A673 (cell line): ENCODE measurements around the gene GPAT3. TPM values are rescaled to one million over a fixed set of nuclear protein-coding genes. Genes with fewer than 3 reads are reported as not detected.
"Not testable (repeated sequence)": the region's sequence is repeated elsewhere in the genome, so short reads cannot be mapped to it uniquely, and the experiment has no call there.

ENCODE experiments used
- BruUV-seq: library from RNA; stranded (reverse); fragments of 400-500 nt; replicated peaks from 2 replicates; lab custom pipeline; 2021; lab: Mats Ljungman, UMichigan
- CTCF ChIA-PET: fragments of 300-600 bp; sonication (Branson Sonifier 250); formaldehyde crosslinking; loops from one replicate; lab custom pipeline; 2022; ENCODE audit warnings: antibody characterized with exemption; lab: Charles Lee
- POLR2A ChIA-PET: fragments of 300-600 bp; sonication (Branson Sonifier 250); formaldehyde crosslinking; loops from one replicate; lab custom pipeline; 2022; ENCODE audit warnings: antibody characterized with exemption; ENCODE audit not compliant: low non-redundant PET; lab: Charles Lee
- DNase-seq: peaks from one replicate; pipeline ENCODE4 v3.0.0-alpha.2; 2015; ENCODE audit warnings: low spot score
- H3K27ac ChIP-seq: fragments of 200-600 bp; sonication (generic); 2 replicates; pipeline ENCODE4 v1.5.1; 2016; ENCODE audit warnings: mixed run types, low read depth, mild to moderate bottlenecking, mixed read lengths, antibody characterized with exemption, low read length; ENCODE audit not compliant: poor library complexity, severe bottlenecking
- H3K27me3 ChIP-seq: fragments of 200-600 bp; sonication (generic); replicated peaks from 2 replicates; pipeline ENCODE4 v1.6.1; 2017; ENCODE audit warnings: mixed run types, low read depth, mild to moderate bottlenecking, mixed read lengths, antibody characterized with exemption, low read length; ENCODE audit not compliant: insufficient read depth, poor library complexity
- H3K36me3 ChIP-seq: fragments of 200-600 bp; sonication (generic); 2 replicates; pipeline ENCODE4 v1.6.1; 2016; ENCODE audit warnings: mixed run types, mild to moderate bottlenecking, mixed read lengths, antibody characterized with exemption, low read length; ENCODE audit not compliant: insufficient read depth, poor library complexity, severe bottlenecking
- H3K4me1 ChIP-seq: fragments of 200-600 bp; sonication (generic); 2 replicates; pipeline ENCODE4 v1.6.1; 2017; ENCODE audit warnings: mixed run types, mild to moderate bottlenecking, mixed read lengths, antibody characterized with exemption, low read length; ENCODE audit not compliant: insufficient read depth, poor library complexity, severe bottlenecking
- H3K4me3 ChIP-seq: fragments of 200-600 bp; sonication (generic); 2 replicates; pipeline ENCODE4 v1.5.1; 2016; ENCODE audit warnings: low read depth, mixed run types, mild to moderate bottlenecking, mixed read lengths, low read length; ENCODE audit not compliant: poor library complexity, severe bottlenecking
- H3K9me3 ChIP-seq: fragments of 200-600 bp; sonication (generic); 2 replicates; pipeline ENCODE4 v1.6.1; 2016; ENCODE audit warnings: mixed run types, low read depth, mild to moderate bottlenecking, mixed read lengths, antibody characterized with exemption, low read length; ENCODE audit not compliant: poor library complexity, severe bottlenecking
- EZH2 ChIP-seq: fragments of 200-600 bp; sonication (generic); IDR thresholded peaks from 2 replicates; pipeline ENCODE4 v1.6.1; 2017; ENCODE audit warnings: borderline replicate concordance, low read depth, mild to moderate bottlenecking, mixed read lengths, antibody characterized with exemption, low read length; ENCODE audit not compliant: poor library complexity, severe bottlenecking
- intact Hi-C: fragments of 100-400 bp; cut with micrococcal nuclease; formaldehyde crosslinking; loops from one replicate; pipeline ENCODE4 v1.10.0; 2022; ENCODE audit not compliant: unreplicated experiment
- total RNA-seq: library from RNA; stranded (reverse); gene quantifications from 2 replicates; pipeline ENCODE4 v1.2.3, GENCODE V29; 2021
- TF ChIP-seq, protein P1 (sequence below): fragments of 300-800, 200-600 bp; sonication (generic); conservative IDR thresholded peaks from 2 replicates; pipeline ENCODE4 v1.5.1; 2017; ENCODE audit warnings: low read depth, mild to moderate bottlenecking, antibody characterized with exemption, low read length, moderate library complexity, mixed read lengths

The GPAT3 gene
- total RNA-seq, 1 experiment from 2014 or later, result 1.2 TPM

DNA sequence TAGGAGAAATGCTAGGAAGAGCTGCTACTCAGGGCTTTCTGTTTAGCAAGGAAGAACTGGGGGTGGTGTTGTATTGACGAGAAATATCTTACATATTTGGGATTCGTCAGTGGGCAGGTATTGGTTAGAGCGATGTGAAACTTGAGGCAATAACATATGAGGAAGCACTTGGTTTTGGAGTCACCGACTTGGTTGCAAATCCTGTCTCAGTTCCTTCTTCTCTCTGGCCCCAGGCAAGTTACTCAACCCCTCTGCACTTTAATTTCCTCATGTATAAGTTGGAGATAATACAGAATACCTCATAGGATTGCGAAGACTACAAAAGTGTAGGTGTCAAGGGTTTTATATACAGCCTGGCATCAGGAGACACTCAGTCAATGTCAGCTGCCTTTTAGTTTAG is 34.1 kb downstream of the GPAT3 start:
- Histone ChIP-seq H3K27me3 (no peaks in the 10 kb centered on the region), H3K4me3 (no peak overlapping the region), H3K36me3 (no peaks in the 10 kb centered on the region), H3K4me1 (no peaks in the 10 kb centered on the region), H3K9me3 (no peaks in the 10 kb centered on the region), H3K27ac (no peak overlapping the region)
- TF ChIP-seq EZH2, result no peak
- TF ChIP-seq, protein P1, sequence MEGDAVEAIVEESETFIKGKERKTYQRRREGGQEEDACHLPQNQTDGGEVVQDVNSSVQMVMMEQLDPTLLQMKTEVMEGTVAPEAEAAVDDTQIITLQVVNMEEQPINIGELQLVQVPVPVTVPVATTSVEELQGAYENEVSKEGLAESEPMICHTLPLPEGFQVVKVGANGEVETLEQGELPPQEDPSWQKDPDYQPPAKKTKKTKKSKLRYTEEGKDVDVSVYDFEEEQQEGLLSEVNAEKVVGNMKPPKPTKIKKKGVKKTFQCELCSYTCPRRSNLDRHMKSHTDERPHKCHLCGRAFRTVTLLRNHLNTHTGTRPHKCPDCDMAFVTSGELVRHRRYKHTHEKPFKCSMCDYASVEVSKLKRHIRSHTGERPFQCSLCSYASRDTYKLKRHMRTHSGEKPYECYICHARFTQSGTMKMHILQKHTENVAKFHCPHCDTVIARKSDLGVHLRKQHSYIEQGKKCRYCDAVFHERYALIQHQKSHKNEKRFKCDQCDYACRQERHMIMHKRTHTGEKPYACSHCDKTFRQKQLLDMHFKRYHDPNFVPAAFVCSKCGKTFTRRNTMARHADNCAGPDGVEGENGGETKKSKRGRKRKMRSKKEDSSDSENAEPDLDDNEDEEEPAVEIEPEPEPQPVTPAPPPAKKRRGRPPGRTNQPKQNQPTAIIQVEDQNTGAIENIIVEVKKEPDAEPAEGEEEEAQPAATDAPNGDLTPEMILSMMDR, result no peak
- intact Hi-C loops, result no loop called here
- CTCF ChIA-PET, result interaction anchor here (0.7 kb wide), 1 partner anchor 76 kb away, joined by 3 read pairs; no protein-coding TSS in a partner anchor
- POLR2A ChIA-PET, result no interaction called here
- BruUV-seq, result no TSS peak
- DNase-seq, result no peak

DNA sequence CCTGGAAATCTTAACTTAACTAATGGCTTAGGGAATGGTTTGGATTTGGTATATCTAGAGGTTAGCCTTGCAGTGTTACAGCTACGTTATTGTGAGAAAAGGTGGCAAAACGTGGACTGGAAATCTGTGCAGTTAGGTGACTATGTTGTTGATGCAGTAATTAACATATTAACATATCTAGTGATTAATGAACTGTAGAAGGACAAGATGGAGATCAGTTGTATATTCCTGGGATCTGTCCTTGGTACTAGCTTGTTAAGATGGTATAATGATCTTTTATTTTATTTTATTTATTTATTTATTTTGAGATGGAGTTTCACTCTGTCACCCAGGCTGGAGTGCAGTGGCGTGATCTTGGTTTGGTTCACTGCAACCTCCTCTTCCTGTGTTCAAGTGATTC is 36.9 kb downstream of the GPAT3 start:
- no TSS peak for BruUV-seq
- DNase-seq, result no peak
- Histone ChIP-seq H3K9me3 (no peaks in the 10 kb centered on the region), H3K27me3 (no peaks in the 10 kb centered on the region), H3K4me3 (no peak overlapping the region), H3K4me1 (no peaks in the 10 kb centered on the region), H3K27ac (no peak overlapping the region), H3K36me3 (no peaks in the 10 kb centered on the region)
- ChIA-PET POLR2A (no interaction called here), CTCF (no interaction called here)
- intact Hi-C loops, result no loop called here
- TF ChIP-seq, protein P1, result no peak
- TF ChIP-seq EZH2, result no peak

DNA sequence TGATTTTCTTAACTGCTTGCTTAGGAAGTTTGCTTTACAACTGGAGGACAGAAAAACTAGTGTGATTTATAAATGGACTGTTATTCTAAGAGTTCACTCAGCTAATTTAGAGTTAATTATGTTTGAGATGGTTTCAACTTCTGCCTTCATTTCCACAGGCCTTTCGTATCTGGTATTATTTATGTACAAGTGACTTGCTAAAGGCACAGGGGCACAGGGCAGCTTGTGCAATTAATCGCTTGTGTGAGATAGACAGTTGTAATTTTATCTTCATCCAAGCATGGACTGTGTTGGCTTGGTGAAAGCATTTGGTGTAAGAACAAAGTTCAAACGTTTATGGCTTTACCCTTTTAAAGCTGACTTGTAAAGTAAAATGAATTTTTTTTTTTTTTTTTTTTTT is 38.3 kb downstream of the GPAT3 start:
- no peaks in the 10 kb centered on the region for H3K4me1 ChIP-seq
- TF ChIP-seq EZH2, result no peak
- TF ChIP-seq, protein P1, result no peak
- POLR2A ChIA-PET, result no interaction called here

DNA sequence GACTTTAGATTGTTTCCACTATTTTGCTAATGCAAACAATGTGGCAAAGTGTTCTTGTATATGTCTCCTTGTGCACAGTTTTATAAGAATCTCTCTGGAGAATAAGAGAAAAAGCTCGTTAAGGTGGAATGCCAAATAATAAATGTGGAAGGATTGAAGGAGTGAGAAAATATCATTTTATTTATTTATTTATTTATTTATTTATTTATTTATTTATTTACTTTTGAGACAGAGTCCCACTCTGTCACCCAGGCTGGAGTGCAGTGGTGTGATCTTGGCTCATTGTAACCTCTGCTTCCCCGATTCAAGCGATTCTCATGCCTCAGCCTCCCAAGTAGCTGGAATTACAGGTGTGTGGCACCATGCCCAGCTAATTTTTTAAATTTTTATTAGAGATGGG is 40.3 kb downstream of the GPAT3 start:
- H3K4me3 ChIP-seq, H3K27me3 ChIP-seq, H3K36me3 ChIP-seq, H3K9me3 ChIP-seq, H3K27ac ChIP-seq, DNase-seq, POLR2A ChIA-PET, BruUV-seq, CTCF ChIA-PET, H3K4me1 ChIP-seq, intact Hi-C loops: not testable (repeated sequence)

More for the DNA sequence above, 38.3 kb downstream of the GPAT3 start:
- Histone ChIP-seq H3K4me3 (no peak overlapping the region), H3K36me3 (no peaks in the 10 kb centered on the region), H3K9me3 (no peaks in the 10 kb centered on the region), H3K27me3 (no peaks in the 10 kb centered on the region), H3K27ac (no peak overlapping the region)
- no peak for DNase-seq
- CTCF ChIA-PET, result no interaction called here
- intact Hi-C loops, result no loop called here
- BruUV-seq, result no TSS peak
